GM15510 (cell line): Measurements from ENCODE around the gene DIDO1.

Experiments
- POLR2A ChIP-seq: IDR thresholded peaks from 3 replicates; pipeline ENCODE4 v1.6.1; 2011; ENCODE audit warnings: borderline replicate concordance; ENCODE audit not compliant: insufficient read length; ENCODE audit errors: extremely low read depth

Gene DIDO1

GRCh38 chr20:62955519-62956386 is 29.4 kb upstream of the DIDO1 start:
- TF ChIP-seq POLR2A: no peak

DNA sequence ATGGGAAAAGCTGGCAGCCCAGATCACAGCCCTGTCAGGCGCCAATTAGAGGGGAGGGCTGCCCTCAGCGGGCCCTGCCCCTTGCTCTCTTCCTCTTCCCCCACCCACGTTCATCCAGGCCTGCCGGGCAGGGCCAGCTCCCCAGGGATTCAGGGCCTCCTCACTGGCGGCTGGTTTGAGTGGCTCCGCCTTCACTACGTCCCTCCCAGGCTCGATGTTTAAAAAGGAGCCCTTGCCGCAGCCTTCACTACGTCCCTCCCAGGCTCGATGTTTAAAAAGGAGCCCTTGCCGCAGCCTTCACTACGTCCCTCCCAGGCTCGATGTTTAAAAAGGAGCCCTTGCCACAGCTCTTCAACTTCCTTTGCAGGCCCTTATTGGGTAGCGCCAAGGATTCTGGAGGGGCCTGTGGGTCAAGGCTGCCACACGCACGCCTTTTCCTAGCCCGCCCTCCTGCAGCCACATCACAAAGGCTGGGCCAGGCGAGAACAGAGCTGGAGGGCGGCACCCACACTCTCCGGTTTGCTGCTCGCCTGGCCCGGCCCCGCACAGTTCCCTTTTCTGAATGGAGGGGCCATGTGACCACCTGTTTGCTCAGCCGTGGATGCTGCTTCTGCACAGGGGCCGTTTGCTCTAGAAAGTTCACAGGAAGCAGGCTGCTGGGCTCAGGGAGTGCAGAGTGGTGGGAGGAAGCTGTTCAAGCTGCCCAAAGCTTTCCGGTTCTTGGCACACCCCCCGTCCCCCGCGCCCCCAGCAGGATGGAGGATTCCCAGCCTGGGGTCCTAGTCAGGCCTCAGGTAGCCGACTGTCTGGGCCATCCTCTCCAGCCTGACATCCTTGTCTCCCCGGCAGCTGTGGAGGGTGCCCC is 27.8 kb upstream of the DIDO1 start:
- TF ChIP-seq POLR2A: no peak

DNA sequence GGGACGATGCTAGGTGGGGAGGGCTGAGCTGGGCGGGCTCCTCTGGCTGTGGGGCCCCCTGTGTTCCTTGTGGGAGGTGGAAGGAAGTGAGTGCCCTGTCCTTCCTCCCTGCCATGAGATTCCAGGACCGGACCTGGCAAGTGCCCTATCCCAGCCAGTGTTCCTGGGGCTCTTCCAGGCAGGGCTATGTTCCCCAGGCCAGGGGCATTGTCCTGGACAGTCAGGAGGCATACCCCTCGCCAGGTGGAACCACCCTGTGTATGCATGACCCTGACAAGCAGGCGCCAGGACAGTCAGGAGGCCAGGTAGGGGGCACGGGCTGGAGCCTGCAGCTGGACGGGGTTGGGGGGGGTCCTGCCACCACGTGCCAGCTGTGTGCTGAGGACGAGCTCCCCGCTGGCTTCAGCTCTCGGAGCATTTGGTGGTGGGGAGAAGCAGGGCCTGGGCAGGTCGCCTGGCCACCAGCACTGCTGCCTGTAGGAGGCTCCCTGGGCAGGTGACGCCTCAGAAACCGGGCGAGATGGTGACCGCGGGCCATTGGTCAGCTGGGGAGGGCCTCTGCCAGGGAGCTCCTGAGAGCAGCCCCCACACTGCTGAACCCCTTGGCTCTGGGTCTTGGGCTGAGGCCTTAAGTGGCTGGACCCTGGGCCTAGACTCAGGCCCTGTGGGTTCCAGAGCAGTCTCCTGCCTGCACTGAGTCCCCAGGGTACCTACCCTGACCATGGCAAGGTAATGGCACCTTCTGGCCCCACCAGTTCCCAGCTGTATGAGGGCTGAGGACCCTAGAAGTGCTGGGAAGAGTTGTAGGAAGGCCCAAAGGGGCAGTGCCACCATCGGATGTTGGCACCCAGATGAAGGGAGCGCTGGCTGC is 26.9 kb upstream of the DIDO1 start:
- TF ChIP-seq POLR2A: no peak

- peak; percentile 74 for TF ChIP-seq POLR2A
These were observed 26.2 kb upstream of the DIDO1 start, which contains the start of gene SLC17A9 for GRCh38 chr20:62952373-62952967. TSS of gene SLC17A9 (plus strand) at chr20:62952709. CDS start at chr20:62952831, 122 bp downstream.

GRCh38 chr20:62951896-62952372 is 25.6 kb upstream of the DIDO1 start:
- no peak for TF ChIP-seq POLR2A

GRCh38 chr20:62951143-62951895 is 25.0 kb upstream of the DIDO1 start:
- no peak for TF ChIP-seq POLR2A

GRCh38 chr20:62950741-62951140 is 24.4 kb upstream of the DIDO1 start:
- TF ChIP-seq POLR2A: no peak

GRCh38 chr20:62949962-62950361 is 23.7 kb upstream of the DIDO1 start:
- no peak for TF ChIP-seq POLR2A

GRCh38 chr20:62949153-62949821 is 23.0 kb upstream of the DIDO1 start:
- TF ChIP-seq POLR2A: no peak

DNA sequence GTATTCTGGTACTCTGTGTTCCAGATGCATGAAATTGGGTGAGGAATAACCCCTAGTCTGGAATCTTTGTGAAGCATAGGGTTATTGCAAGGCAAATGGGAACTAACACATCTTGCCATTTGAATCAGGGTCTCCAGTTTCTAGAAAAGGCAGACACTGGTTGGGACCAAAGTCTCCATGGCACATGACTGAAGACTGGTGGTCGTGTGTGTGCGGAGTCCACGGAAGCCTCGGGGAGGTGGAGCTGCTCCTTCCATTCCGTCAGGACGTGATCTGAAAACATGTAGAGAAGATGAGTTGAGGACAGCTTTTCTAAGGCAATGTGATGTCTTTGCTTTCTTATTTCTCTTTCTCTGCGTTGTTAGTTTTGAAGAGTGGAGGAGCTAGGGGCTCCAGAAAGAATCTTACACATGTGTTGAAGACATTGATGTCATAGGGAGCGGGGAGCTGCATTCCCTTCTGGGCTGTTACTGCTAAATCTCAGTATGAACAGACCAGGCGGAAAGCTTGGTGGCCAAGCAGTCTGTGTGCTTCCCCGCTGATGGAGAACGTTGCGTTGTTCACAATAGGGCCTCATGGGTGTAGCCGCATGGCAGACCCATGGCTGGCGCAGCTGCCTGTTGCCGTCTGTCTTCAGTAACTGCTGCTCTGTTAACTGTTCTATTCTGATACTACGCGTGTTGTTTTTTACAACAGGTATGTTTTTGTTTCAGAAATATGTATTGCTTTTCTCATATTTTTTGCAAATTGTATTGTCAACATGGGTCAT is 21.4 kb upstream of the DIDO1 start:
- no peak for TF ChIP-seq POLR2A

- TF ChIP-seq POLR2A: no peak
These were observed 20.6 kb upstream of the DIDO1 start for GRCh38 chr20:62946918-62947317.

DNA sequence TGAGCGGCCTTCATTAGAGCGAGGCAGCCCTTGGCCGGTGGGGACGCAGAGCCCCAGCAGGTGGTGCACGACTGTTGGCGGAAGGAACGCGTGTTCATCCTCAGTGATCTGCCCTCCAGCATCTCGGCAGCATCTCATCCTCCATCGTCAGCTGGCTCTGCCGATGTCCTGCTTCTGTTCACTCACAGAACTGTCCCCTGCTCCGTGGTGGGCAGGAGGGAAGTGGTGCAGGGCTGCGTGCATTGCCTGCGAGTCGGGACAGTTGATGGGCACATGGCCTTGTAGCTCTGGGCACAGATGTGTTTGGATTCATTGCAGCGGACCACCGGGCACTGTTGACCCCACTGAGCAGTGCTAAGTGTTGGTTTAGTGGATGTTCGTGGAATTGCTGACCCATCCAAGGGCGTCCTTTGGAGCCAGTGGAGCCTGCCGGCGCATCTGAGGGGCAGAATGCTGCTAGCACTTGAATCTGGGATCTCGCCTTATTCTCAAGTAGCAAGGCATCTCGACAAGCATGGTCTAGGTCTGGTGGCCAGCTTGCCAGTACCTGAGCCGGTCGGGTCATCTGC is 19.6 kb upstream of the DIDO1 start:
- no peak for TF ChIP-seq POLR2A
